GM12878 (cell line): ENCODE measurements around the gene OR2V1.

Experiments
- CBFB ChIP-seq: IDR thresholded peaks from 2 replicates; pipeline ENCODE4 v1.6.1; 2016; ENCODE audit warnings: antibody characterized with exemption, low read depth
- CREM ChIP-seq: IDR thresholded peaks from 2 replicates; pipeline ENCODE4 v1.6.1; 2014; ENCODE audit warnings: antibody characterized with exemption, low read depth
- CTCF ChIP-seq, 3 experiments: IDR thresholded peaks in 2 of 3; conservative IDR thresholded peaks in 1 of 3; 2 replicates each; pipeline ENCODE4 v1.5.1; 2011; ENCODE audit warnings: low read depth in 3 of 3, low read length in 3 of 3, mild to moderate bottlenecking in 3 of 3, control low read depth in 2 of 3, moderate library complexity in 2 of 3, inconsistent platforms in 1 of 3, mixed read lengths in 1 of 3; ENCODE audit not compliant: control insufficient read depth in 2 of 3, insufficient read depth in 1 of 3; ENCODE audit errors: extremely low read depth in 1 of 3
- EGR1 ChIP-seq, 2 experiments: IDR thresholded peaks; 1 replicate in 1 of 2; 2 replicates in 1 of 2; pipeline ENCODE4 v1.6.1; 2011 to 2012; ENCODE audit warnings: low read depth in 2 of 2, low read length in 2 of 2, borderline replicate concordance in 1 of 2, mild to moderate bottlenecking in 1 of 2, moderate library complexity in 1 of 2
- EP300 ChIP-seq, 2 experiments: fragments of 150-350 bp in 1 of 2; IDR thresholded peaks; 2 replicates each; pipeline ENCODE4 v1.6.1; 2011 to 2012; ENCODE audit warnings: low read depth in 2 of 2, low read length in 2 of 2, borderline replicate concordance in 1 of 2, improper control_type of control experiment in 1 of 2, inconsistent platforms in 1 of 2; ENCODE audit not compliant: control insufficient read depth in 1 of 2
- FOXM1 ChIP-seq: IDR thresholded peaks from 2 replicates; pipeline ENCODE4 v1.6.1; 2012; ENCODE audit warnings: low read depth, mild to moderate bottlenecking, inconsistent platforms, low read length, moderate library complexity
- HDGF ChIP-seq: fragments of 450-650 bp; IDR thresholded peaks from 2 replicates; pipeline ENCODE4 v1.6.1; 2016; ENCODE audit warnings: antibody characterized with exemption
- HSF1 ChIP-seq: fragments of 150-350 bp; IDR thresholded peaks from 2 replicates; pipeline ENCODE4 v1.6.1; 2014; ENCODE audit warnings: mild to moderate bottlenecking, low read depth, low read length
- NBN ChIP-seq: fragments of 450-650 bp; IDR thresholded peaks from 2 replicates; pipeline ENCODE4 v1.6.1; 2016
- NFXL1 ChIP-seq: fragments of 450-650 bp; IDR thresholded peaks from 2 replicates; pipeline ENCODE4 v1.6.1; 2017; ENCODE audit warnings: antibody characterized with exemption, mild to moderate bottlenecking, borderline replicate concordance
- POLR2A ChIP-seq: IDR thresholded peaks from 2 replicates; pipeline ENCODE4 v1.6.1; 2011; ENCODE audit warnings: low read depth, mild to moderate bottlenecking, low read length
- RAD21 ChIP-seq: IDR thresholded peaks from 2 replicates; pipeline ENCODE4 v1.6.1; 2011; ENCODE audit warnings: mild to moderate bottlenecking, low read depth, low read length, moderate library complexity; ENCODE audit not compliant: insufficient read depth
- TCF3 ChIP-seq: IDR thresholded peaks from 2 replicates; pipeline ENCODE4 v1.6.1; 2012; ENCODE audit warnings: low read depth, mild to moderate bottlenecking, low read length, borderline replicate concordance; ENCODE audit not compliant: insufficient read depth
- ZNF274 ChIP-seq: IDR thresholded peaks from one replicate; pipeline ENCODE4 v1.8.0; 2011; ENCODE audit not compliant: insufficient read length, insufficient read depth

GRCh38 chr5:181170996-181171395 is 40.0 kb upstream of the OR2V1 start:
- TF ChIP-seq HDGF: no peak
- no peak for TF ChIP-seq EP300 (IDR thresholded peaks at IDR 0.05; ENCODE audit: borderline replicate concordance in 1 of 2, control insufficient read depth in 1 of 2, low read depth in 2 of 2, low read length in 2 of 2)
- no peak for TF ChIP-seq TCF3
- TF ChIP-seq CTCF (IDR thresholded peaks at IDR 0.05 in 2 of 3, conservative IDR thresholded peaks at IDR 0.05 in 1 of 3; ENCODE audit: control insufficient read depth in 2 of 3, extremely low read depth in 1 of 3, insufficient read depth in 1 of 3, low read depth in 3 of 3, low read length in 3 of 3): no peak
- no peak for TF ChIP-seq POLR2A
- TF ChIP-seq ZNF274: no peak
- no peak for TF ChIP-seq FOXM1
- no peak for TF ChIP-seq CREM
- no peak for TF ChIP-seq EGR1 (IDR thresholded peaks at IDR 0.05; ENCODE audit: borderline replicate concordance in 1 of 2, low read depth in 2 of 2, low read length in 2 of 2)
- TF ChIP-seq HSF1: no peak
- TF ChIP-seq CBFB: no peak
- no peak for TF ChIP-seq NBN
- TF ChIP-seq RAD21: no peak
- TF ChIP-seq NFXL1: no peak
